Astrocyte of the spinal cord (primary cell): ENCODE data around the gene ACP4.
"Not testable (repeated sequence)": the region's sequence is repeated elsewhere in the genome, so short reads cannot be mapped to it uniquely, and the experiment has no call there.

Source experiments
- DNase-seq: peaks from one replicate; pipeline ENCODE4 v3.0.0; 2011; ENCODE audit warnings: low read depth, low spot score
- H3K4me3 ChIP-seq: 2 replicates; pipeline ENCODE4 v1.5.1; 2011; ENCODE audit warnings: low read depth, mild to moderate bottlenecking, low read length, moderate library complexity
- CTCF ChIP-seq: IDR thresholded peaks from 2 replicates; pipeline ENCODE4 v1.5.1; 2012; ENCODE audit warnings: low read depth, mild to moderate bottlenecking, low read length, inconsistent platforms
- in situ Hi-C: cut with HindIII; loops from 2 replicates; pipeline ENCODE4 v1.10.0; 2017; ENCODE audit warnings: low sequenced_read_pairs

The ACP4 gene

DNA sequence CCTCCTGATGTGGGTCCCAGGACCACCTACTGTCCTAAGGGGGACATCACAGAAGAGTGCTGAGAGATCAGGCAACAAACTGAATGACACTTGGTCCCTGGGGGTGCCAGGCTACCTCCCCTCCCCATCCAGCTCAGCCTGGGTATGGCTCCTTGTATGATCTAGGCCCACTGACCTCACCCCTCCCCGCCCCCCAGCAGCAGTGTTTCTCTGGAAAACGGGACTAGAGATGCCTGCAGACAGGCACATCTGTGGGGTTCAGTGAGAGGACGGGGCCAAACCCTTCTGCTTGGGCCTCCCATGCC, 9.3 kb downstream of the ACP4 start:
- in situ Hi-C loops, result no loop called here
- no peak overlapping the region for H3K4me3 ChIP-seq
- no peak for TF ChIP-seq CTCF
- DNase-seq, result no peak

DNA sequence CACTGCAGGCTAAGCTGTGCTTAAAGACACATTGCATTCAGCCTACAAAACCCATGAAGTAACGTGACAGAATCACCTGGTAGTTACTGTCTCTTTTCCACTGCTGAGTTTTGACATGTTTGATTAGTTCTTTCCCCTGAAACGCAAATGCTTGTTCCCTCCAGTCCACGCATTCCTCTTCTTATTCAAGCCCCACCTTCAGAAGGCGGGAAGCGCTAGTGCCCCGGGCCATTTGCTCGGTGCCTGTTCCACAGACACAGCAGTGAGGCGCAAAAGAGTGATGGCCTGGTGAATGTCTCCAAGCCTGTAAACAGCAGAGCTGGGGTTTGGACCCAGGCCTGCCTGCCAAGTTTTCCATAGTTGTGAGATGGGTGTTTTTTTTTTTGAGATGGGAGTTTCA, 10.9 kb downstream of the ACP4 start:
- no peak for DNase-seq
- TF ChIP-seq CTCF, result no peak
- H3K4me3 ChIP-seq, result no peak overlapping the region
- in situ Hi-C loops, result no loop called here

DNA sequence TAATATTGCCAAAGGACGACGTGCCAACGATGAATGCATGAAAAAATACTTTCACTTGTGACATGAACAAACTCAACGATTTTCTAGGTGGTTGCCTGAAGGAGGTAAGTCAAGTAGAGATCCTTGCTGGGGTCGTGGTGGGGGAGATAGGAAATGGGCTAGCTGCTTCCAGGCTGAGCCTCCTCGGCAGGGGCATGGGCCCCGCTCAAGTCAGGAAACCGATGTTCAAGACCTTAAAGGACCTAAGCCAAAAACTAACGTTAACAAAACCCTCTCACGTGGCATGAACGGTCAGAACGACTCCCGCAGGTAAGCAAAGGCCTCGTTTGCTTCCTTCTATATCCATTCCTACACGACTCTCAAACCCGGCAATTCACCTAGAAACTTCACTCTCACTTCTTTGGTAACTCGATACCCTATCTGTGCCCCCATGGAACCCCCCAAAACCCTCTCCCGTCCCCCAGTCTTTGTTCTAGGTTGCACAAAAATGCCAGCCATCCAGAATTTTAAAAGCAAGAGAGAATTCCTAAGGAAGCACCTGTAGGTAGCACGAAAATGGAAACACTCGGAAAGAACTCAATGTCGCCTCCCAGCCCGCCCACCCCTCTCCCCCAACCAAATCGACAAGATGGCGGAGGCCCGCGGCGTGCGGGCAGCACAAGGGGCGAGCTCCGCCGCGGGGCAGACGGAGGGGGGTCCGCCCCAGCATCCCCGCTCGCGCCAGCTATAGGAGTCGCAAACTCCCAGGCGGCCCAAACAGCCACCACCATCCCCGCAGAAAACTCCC, 13.6 kb downstream of the ACP4 start:
- H3K4me3 ChIP-seq, result peak overlapping the region; percentile 99
- in situ Hi-C loops, result no loop called here
- DNase-seq, result no peak
- no peak for TF ChIP-seq CTCF

- TF ChIP-seq CTCF, result no peak
- peak; percentile 99 for DNase-seq
- peak overlapping the region; percentile 99 for H3K4me3 ChIP-seq
- in situ Hi-C loops, result no loop called here
Measured at GRCh38 chr19:50804420-50805272, 14.4 kb downstream of the ACP4 start.

DNA sequence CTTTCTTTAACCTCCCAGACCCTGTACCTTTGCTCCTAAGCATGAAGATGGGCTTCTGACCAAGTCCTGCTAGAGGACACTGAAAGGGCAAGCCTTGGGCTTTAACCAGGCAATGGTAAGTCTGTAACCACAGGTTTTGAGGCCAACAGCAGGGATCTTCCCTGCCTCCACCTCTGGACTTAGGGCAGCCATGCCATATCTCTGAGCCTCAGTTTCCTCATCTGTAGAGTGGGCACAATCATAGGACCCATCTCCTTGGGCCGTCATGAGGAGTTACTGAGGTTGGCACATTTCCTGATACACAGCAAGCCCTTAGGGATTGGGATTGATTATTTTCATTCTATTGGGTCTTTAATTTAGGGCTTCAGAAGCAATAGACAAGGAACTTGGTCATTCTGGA, 18.6 kb downstream of the ACP4 start:
- TF ChIP-seq CTCF, result no peak

GRCh38 chr19:50811622-50812238, 21.5 kb downstream of the ACP4 start:
- DNase-seq, H3K4me3 ChIP-seq, in situ Hi-C loops: not testable (repeated sequence)

More for the DNA sequence above, 18.6 kb downstream of the ACP4 start:
- in situ Hi-C loops, result no loop called here
- no peak for DNase-seq
- no peak overlapping the region for H3K4me3 ChIP-seq

DNA sequence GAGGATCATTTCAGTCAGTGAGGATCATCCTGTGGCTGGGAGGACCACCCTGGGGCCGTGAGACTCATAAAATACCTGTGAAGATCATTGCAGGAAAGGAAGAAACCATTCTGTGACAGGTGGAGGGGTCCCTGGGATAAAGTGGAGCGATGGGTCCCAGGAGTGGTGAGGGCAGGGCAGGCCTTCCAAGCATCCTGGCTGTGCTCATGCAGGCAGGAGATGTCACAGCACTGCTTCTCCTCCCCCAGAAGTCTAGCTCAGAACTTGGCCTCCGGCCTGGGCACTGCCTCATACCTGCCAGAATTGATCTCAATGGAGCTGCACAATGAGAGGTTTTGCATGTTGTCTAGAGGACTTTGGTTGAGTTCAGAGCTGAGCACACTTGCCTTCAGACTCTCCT, 22.3 kb downstream of the ACP4 start:
- TF ChIP-seq CTCF, result no peak

More for the DNA sequence above, 22.3 kb downstream of the ACP4 start:
- in situ Hi-C loops, result no loop called here
- no peak overlapping the region for H3K4me3 ChIP-seq
- DNase-seq, result no peak
